PC-9 (cell line): Measurements from ENCODE around the gene PJA2.

Experiments used
- EZH2 ChIP-seq: fragments of 200-600 bp; sonication (generic); IDR thresholded peaks from 2 replicates; pipeline ENCODE4 v1.8.0; 2017; ENCODE audit warnings: antibody characterized with exemption, low read depth
- TF ChIP-seq, protein P1 (sequence below): fragments of 200-600 bp; sonication (generic); conservative IDR thresholded peaks from 2 replicates; pipeline ENCODE4 v1.6.1; 2017; ENCODE audit warnings: mixed run types, antibody characterized with exemption, mild to moderate bottlenecking, moderate library complexity

DNA sequence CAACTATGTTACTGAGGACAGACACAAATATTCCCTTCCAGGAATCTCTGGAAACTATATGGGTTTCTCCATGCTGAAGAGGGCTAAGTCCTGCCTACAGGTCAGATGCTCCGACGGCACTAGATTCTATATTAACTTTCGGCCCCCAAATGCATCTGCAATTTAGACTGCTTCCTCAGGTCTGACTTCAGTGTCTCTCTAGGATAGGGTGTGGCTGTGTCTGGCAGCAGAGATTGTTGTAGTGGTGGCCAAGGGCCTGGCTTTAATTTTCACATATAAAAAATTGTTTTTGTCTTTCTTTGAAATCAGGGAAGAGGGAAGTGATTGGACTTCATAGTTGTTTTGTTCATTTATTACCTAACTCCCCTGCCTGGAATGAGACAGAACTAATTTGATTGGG is 101.8 kb downstream of the PJA2 start:
- TF ChIP-seq, protein P1, sequence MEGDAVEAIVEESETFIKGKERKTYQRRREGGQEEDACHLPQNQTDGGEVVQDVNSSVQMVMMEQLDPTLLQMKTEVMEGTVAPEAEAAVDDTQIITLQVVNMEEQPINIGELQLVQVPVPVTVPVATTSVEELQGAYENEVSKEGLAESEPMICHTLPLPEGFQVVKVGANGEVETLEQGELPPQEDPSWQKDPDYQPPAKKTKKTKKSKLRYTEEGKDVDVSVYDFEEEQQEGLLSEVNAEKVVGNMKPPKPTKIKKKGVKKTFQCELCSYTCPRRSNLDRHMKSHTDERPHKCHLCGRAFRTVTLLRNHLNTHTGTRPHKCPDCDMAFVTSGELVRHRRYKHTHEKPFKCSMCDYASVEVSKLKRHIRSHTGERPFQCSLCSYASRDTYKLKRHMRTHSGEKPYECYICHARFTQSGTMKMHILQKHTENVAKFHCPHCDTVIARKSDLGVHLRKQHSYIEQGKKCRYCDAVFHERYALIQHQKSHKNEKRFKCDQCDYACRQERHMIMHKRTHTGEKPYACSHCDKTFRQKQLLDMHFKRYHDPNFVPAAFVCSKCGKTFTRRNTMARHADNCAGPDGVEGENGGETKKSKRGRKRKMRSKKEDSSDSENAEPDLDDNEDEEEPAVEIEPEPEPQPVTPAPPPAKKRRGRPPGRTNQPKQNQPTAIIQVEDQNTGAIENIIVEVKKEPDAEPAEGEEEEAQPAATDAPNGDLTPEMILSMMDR, result no peak
- no peak for TF ChIP-seq EZH2
